GM19238 (cell line): Measurements from ENCODE around the gene ACOT12.

ENCODE experiments used
- DNase-seq: peaks from one replicate; pipeline ENCODE4 v3.0.0; 2011; ENCODE audit warnings: low spot score; ENCODE audit not compliant: insufficient read length

The ACOT12 gene

GRCh38 chr5:81400375-81400774, 6.4 kb upstream of the ACOT12 start:
- no peak for DNase-seq

- DNase-seq: no peak
Measured at GRCh38 chr5:81398741-81399140, 4.8 kb upstream of the ACOT12 start.

GRCh38 chr5:81397176-81397575, 3.2 kb upstream of the ACOT12 start:
- no peak for DNase-seq

GRCh38 chr5:81395262-81395661, 1.3 kb upstream of the ACOT12 start:
- no peak for DNase-seq

GRCh38 chr5:81393430-81393782, 528 bp downstream of the ACOT12 start:
- DNase-seq: no peak

GRCh38 chr5:81389025-81389424, 4.9 kb downstream of the ACOT12 start:
- no peak for DNase-seq

- DNase-seq: no peak
Measured at GRCh38 chr5:81388169-81388568, 5.8 kb downstream of the ACOT12 start.

- DNase-seq: no peak
Measured at GRCh38 chr5:81383867-81384266, 10.1 kb downstream of the ACOT12 start.

GRCh38 chr5:81371354-81371876, 22.5 kb downstream of the ACOT12 start:
- DNase-seq: no peak

GRCh38 chr5:81370912-81371311, 23.0 kb downstream of the ACOT12 start:
- no peak for DNase-seq

GRCh38 chr5:81365541-81365940, 28.4 kb downstream of the ACOT12 start:
- no peak for DNase-seq

GRCh38 chr5:81363093-81363871, 30.7 kb downstream of the ACOT12 start:
- DNase-seq: no peak

- DNase-seq: no peak
Measured at GRCh38 chr5:81361600-81361999, 32.3 kb downstream of the ACOT12 start.

- no peak for DNase-seq
Measured at GRCh38 chr5:81360640-81361039, 33.3 kb downstream of the ACOT12 start.

GRCh38 chr5:81359881-81360280, 34.1 kb downstream of the ACOT12 start:
- no peak for DNase-seq

GRCh38 chr5:81359108-81359507, 34.8 kb downstream of the ACOT12 start:
- no peak for DNase-seq

- no peak for DNase-seq
Measured at GRCh38 chr5:81355291-81356251, 38.4 kb downstream of the ACOT12 start.

GRCh38 chr5:81354093-81354492, 39.8 kb downstream of the ACOT12 start:
- DNase-seq: no peak

- no peak for DNase-seq
Measured at GRCh38 chr5:81353189-81353588, 40.7 kb downstream of the ACOT12 start.

GRCh38 chr5:81350507-81350906, 43.4 kb downstream of the ACOT12 start:
- DNase-seq: no peak

GRCh38 chr5:81349161-81349560, 44.8 kb downstream of the ACOT12 start:
- no peak for DNase-seq

- no peak for DNase-seq
Measured at GRCh38 chr5:81345411-81346003, 48.4 kb downstream of the ACOT12 start.
